Trophoblast cell (in vitro differentiated cells and primary cell): ENCODE measurements around the gene PACS1.

Experiments
- DNase-seq, 2 donors: peaks; one replicate each; pipeline ENCODE4 v3.0.0-alpha.2; 2016
- H2AFZ ChIP-seq: 2 replicates; pipeline ENCODE4 v1.6.1; 2013; ENCODE audit warnings: low read length, moderate library complexity, mild to moderate bottlenecking; ENCODE audit not compliant: insufficient read depth, poor library complexity
- H2AK5ac ChIP-seq: 2 replicates; pipeline ENCODE4 v1.6.1; 2013; ENCODE audit warnings: mild to moderate bottlenecking, low read length
- H2BK120ac ChIP-seq: 2 replicates; pipeline ENCODE4 v1.6.1; 2013; ENCODE audit warnings: low read length, mild to moderate bottlenecking, moderate library complexity; ENCODE audit not compliant: insufficient read depth, poor library complexity
- H2BK12ac ChIP-seq: 2 replicates; pipeline ENCODE4 v1.6.1; 2013; ENCODE audit warnings: mild to moderate bottlenecking, low read length, moderate library complexity
- H2BK5ac ChIP-seq: 2 replicates; pipeline ENCODE4 v1.6.1; 2013; ENCODE audit warnings: low read length, low read depth, moderate library complexity, mild to moderate bottlenecking; ENCODE audit not compliant: poor library complexity
- H3K14ac ChIP-seq: 2 replicates; pipeline ENCODE4 v1.6.1; 2013; ENCODE audit warnings: mild to moderate bottlenecking, low read length
- H3K18ac ChIP-seq: 2 replicates; pipeline ENCODE4 v1.6.1; 2013; ENCODE audit warnings: mild to moderate bottlenecking, low read length
- H3K23ac ChIP-seq: 2 replicates; pipeline ENCODE4 v1.6.1; 2013; ENCODE audit warnings: low read length
- H3K27ac ChIP-seq: 2 replicates; pipeline ENCODE4 v1.5.1; 2013; ENCODE audit warnings: low read depth, mild to moderate bottlenecking, inconsistent platforms, low read length, moderate library complexity
- H3K27me3 ChIP-seq: 2 replicates; pipeline ENCODE4 v1.6.1; 2013; ENCODE audit warnings: inconsistent platforms, mild to moderate bottlenecking, low read length, moderate library complexity; ENCODE audit not compliant: insufficient read depth
- H3K36me3 ChIP-seq, 2 experiments: 1 replicate in 1 of 2; 2 replicates in 1 of 2; pipeline ENCODE4 v1.6.1; 2013; ENCODE audit warnings: low read length in 2 of 2, mild to moderate bottlenecking in 2 of 2, moderate library complexity in 1 of 2; ENCODE audit not compliant: insufficient read depth in 2 of 2, control insufficient read depth in 1 of 2
- H3K4ac ChIP-seq: 2 replicates; pipeline ENCODE4 v1.6.1; 2013; ENCODE audit warnings: low read depth, mild to moderate bottlenecking, low read length, moderate library complexity
- H3K4me1 ChIP-seq, 2 experiments: 1 replicate in 1 of 2; 2 replicates in 1 of 2; pipeline ENCODE4 v1.6.1; 2013; ENCODE audit warnings: low read length in 2 of 2, mild to moderate bottlenecking in 2 of 2, moderate library complexity in 1 of 2; ENCODE audit not compliant: insufficient read depth in 2 of 2, control insufficient read depth in 1 of 2
- H3K4me2 ChIP-seq: 2 replicates; pipeline ENCODE4 v1.6.1; 2013; ENCODE audit warnings: inconsistent platforms, mild to moderate bottlenecking, low read length, moderate library complexity
- H3K4me3 ChIP-seq: 2 replicates; pipeline ENCODE4 v1.5.1; 2013; ENCODE audit warnings: mild to moderate bottlenecking, low read depth, low read length, inconsistent platforms
- H3K79me1 ChIP-seq: one replicate; pipeline ENCODE4 v1.6.1; 2013; ENCODE audit warnings: low read length
- H3K79me2 ChIP-seq: 2 replicates; pipeline ENCODE4 v1.6.1; 2013; ENCODE audit warnings: low read length, mild to moderate bottlenecking; ENCODE audit not compliant: control insufficient read depth, insufficient read depth, poor library complexity
- H3K9ac ChIP-seq: 2 replicates; pipeline ENCODE4 v1.6.1; 2013; ENCODE audit warnings: mild to moderate bottlenecking, low read length
- H3K9me3 ChIP-seq: 2 replicates; pipeline ENCODE4 v1.6.1; 2013; ENCODE audit warnings: low read depth, mild to moderate bottlenecking, control low read depth, inconsistent platforms, low read length; ENCODE audit not compliant: insufficient read depth
- H4K12ac ChIP-seq: 2 replicates; pipeline ENCODE4 v1.6.1; 2013; ENCODE audit warnings: low read depth, mild to moderate bottlenecking, low read length, moderate library complexity
- H4K8ac ChIP-seq: 2 replicates; pipeline ENCODE4 v1.6.1; 2013; ENCODE audit warnings: low read depth, mild to moderate bottlenecking, low read length, moderate library complexity
- H4K91ac ChIP-seq: one replicate; pipeline ENCODE4 v1.6.1; 2013; ENCODE audit warnings: low read depth, mild to moderate bottlenecking, low read length, moderate library complexity
- WGBS: extraction: QIAGEN DNeasy Blood & Tissue Kit; methylation state at CpG from one replicate; pipeline ENCODE4 v1.1.7; 2013; ENCODE audit warnings: missing lambda C conversion rate; ENCODE audit not compliant: insufficient read length, insufficient coverage; ENCODE audit errors: extremely low coverage; 5-methylcytosine and 5-hydroxymethylcytosine counted together

Gene PACS1

GRCh38 chr11:66293777-66294625 lies 223.9 kb downstream of the PACS1 start:
- no peak overlapping the region for H3K4me2 ChIP-seq
- no CpG with 5 or more reads among the region's 30 CpGs for WGBS
- H2BK12ac ChIP-seq = no peak overlapping the region

More at GRCh38 chr11:66293777-66294625, 223.9 kb downstream of the PACS1 start:
- no peak overlapping the region for H2AFZ ChIP-seq
- H4K91ac ChIP-seq = no peak overlapping the region
- no peak for DNase-seq
- H3K36me3 ChIP-seq = no peaks in the 10 kb centered on the region
- peaks cover 20% of the 10 kb centered on the region for H3K27me3 ChIP-seq
- H3K79me1 ChIP-seq = peaks cover 2% of the 10 kb centered on the region
- H3K9me3 ChIP-seq = peaks cover 6% of the 10 kb centered on the region
- H3K4me3 ChIP-seq = no peak overlapping the region
- H2AK5ac ChIP-seq = no peak overlapping the region
- H3K18ac ChIP-seq = no peak overlapping the region
- H3K27ac ChIP-seq = no peak overlapping the region
- H3K9ac ChIP-seq = no peak overlapping the region
- H3K23ac ChIP-seq = no peak overlapping the region
- H3K4ac ChIP-seq = no peak overlapping the region
- H2BK5ac ChIP-seq = no peak overlapping the region
- no peak overlapping the region for H4K8ac ChIP-seq
- no peak overlapping the region for H3K14ac ChIP-seq
- H4K12ac ChIP-seq = no peak overlapping the region
- H3K79me2 ChIP-seq = no peaks in the 10 kb centered on the region
- H3K4me1 ChIP-seq = peaks cover 5 to 8% of the 10 kb centered on the region in 2 experiments
- no peak overlapping the region for H2BK120ac ChIP-seq
